Measurements from ENCODE around the gene ANKLE1. TPM values are rescaled to one million over a fixed set of nuclear protein-coding genes. Genes with fewer than 3 reads are reported as not detected.

ANKLE1 gene
- total RNA-seq (2022), result 0.32 and 0.66 TPM in 2 replicates
- percentile 15 among the genes with signal in this experiment for Bru-seq, nascent RNA
- BruChase-seq, experiment 1, labeled RNA remaining after a 6-hour chase, result percentile 42 among the genes with signal in this experiment
- BruChase-seq, experiment 2, labeled RNA remaining after a 2-hour chase, result percentile 41 among the genes with signal in this experiment
- long read RNA-seq, partial matches to known transcripts, result 0 of 1 reads
- long read RNA-seq, other reads (novel, unspliced or antisense), result 1 of 1 reads

GRCh38 chr19:17281391-17282304 is at the start of gene ANKLE1:
TSS of gene ANKLE1 (plus strand) at chr19:17281901. CDS start at chr19:17281921, 20 bp downstream.
- CTCF ChIA-PET, result interaction anchor here (1.0 kb wide), 1 partner anchor 21 kb away, joined by 3 read pairs; the partner anchor contains the start of gene ABHD8
- DNase-seq, result no peak
- Mint-ChIP-seq H3K4me1 (ENCODE audit: low read depth, unreplicated experiment) (no peaks in the 10 kb centered on the region), H3K36me3 (ENCODE audit: insufficient read depth, unreplicated experiment) (peaks cover 10% of the 10 kb centered on the region), H3K4me3 (ENCODE audit: low read depth, unreplicated experiment) (peak within 1 kb of the TSS; percentile 44), H3K27ac (ENCODE audit: unreplicated experiment) (no peak within 1 kb of the TSS), H3K9me3 (ENCODE audit: low read depth, unreplicated experiment) (no peaks in the 10 kb centered on the region), H3K27me3 (ENCODE audit: unreplicated experiment) (no peaks in the 10 kb centered on the region)
- intact Hi-C loops (cut with micrococcal nuclease; ENCODE audit: unreplicated experiment), result loop anchor here (5.0 to 10.0 kb wide), 2 partner anchors 74 to 217 kb away; no protein-coding TSS in a partner anchor
- TF ChIP-seq CTCF (IDR thresholded peaks at IDR 0.05; ENCODE audit: unreplicated experiment), result no peak
- no TSS peak for BruUV-seq (replicated peaks)

- H3K36me3 Mint-ChIP-seq (ENCODE audit: insufficient read depth, unreplicated experiment), result peaks cover 44% of the 10 kb centered on the region
- intact Hi-C loops (cut with micrococcal nuclease; ENCODE audit: unreplicated experiment), result no loop called here
- no peak for DNase-seq
- no peaks in the 10 kb centered on the region for H3K27me3 Mint-ChIP-seq (ENCODE audit: unreplicated experiment)
- H3K27ac Mint-ChIP-seq (ENCODE audit: unreplicated experiment), result no peak overlapping the region
- TF ChIP-seq CTCF (IDR thresholded peaks at IDR 0.05; ENCODE audit: unreplicated experiment), result no peak
- no TSS peak for BruUV-seq (replicated peaks)
- H3K4me3 Mint-ChIP-seq (ENCODE audit: low read depth, unreplicated experiment), result no peak overlapping the region
- no peaks in the 10 kb centered on the region for H3K4me1 Mint-ChIP-seq (ENCODE audit: low read depth, unreplicated experiment)
- CTCF ChIA-PET, result no interaction called here
- no peaks in the 10 kb centered on the region for H3K9me3 Mint-ChIP-seq (ENCODE audit: low read depth, unreplicated experiment)
These were observed 49.4 kb upstream of the ANKLE1 start for GRCh38 chr19:17232258-17232657.

GRCh38 chr19:17234911-17235299 is 46.8 kb upstream of the ANKLE1 start:
- Mint-ChIP-seq H3K27ac (ENCODE audit: unreplicated experiment) (no peak overlapping the region), H3K36me3 (ENCODE audit: insufficient read depth, unreplicated experiment) (peaks cover 49% of the 10 kb centered on the region), H3K4me1 (ENCODE audit: low read depth, unreplicated experiment) (no peaks in the 10 kb centered on the region), H3K9me3 (ENCODE audit: low read depth, unreplicated experiment) (no peaks in the 10 kb centered on the region), H3K27me3 (ENCODE audit: unreplicated experiment) (no peaks in the 10 kb centered on the region), H3K4me3 (ENCODE audit: low read depth, unreplicated experiment) (peak overlapping the region; percentile 63)
- BruUV-seq (replicated peaks), result no TSS peak
- peak; percentile 53 for DNase-seq
- CTCF ChIA-PET, result no interaction called here
- no peak for TF ChIP-seq CTCF (IDR thresholded peaks at IDR 0.05; ENCODE audit: unreplicated experiment)
- intact Hi-C loops (cut with micrococcal nuclease; ENCODE audit: unreplicated experiment), result no loop called here

GRCh38 chr19:17235300-17235970 is 46.3 kb upstream of the ANKLE1 start:
- no peaks in the 10 kb centered on the region for H3K9me3 Mint-ChIP-seq (ENCODE audit: low read depth, unreplicated experiment)
- CTCF ChIA-PET, result no interaction called here
- no peak overlapping the region for H3K27ac Mint-ChIP-seq (ENCODE audit: unreplicated experiment)
- peaks cover 1% of the 10 kb centered on the region for H3K4me1 Mint-ChIP-seq (ENCODE audit: low read depth, unreplicated experiment)
- intact Hi-C loops (cut with micrococcal nuclease; ENCODE audit: unreplicated experiment), result no loop called here
- H3K27me3 Mint-ChIP-seq (ENCODE audit: unreplicated experiment), result no peaks in the 10 kb centered on the region
- no TSS peak for BruUV-seq (replicated peaks)
- H3K4me3 Mint-ChIP-seq (ENCODE audit: low read depth, unreplicated experiment), result peak overlapping the region; percentile 63
- DNase-seq, result peak; percentile 33
- TF ChIP-seq CTCF (IDR thresholded peaks at IDR 0.05; ENCODE audit: unreplicated experiment), result no peak
- peaks cover 46% of the 10 kb centered on the region for H3K36me3 Mint-ChIP-seq (ENCODE audit: insufficient read depth, unreplicated experiment)

Measured in Calu3 (cell line).